HepG2 (cell line): ENCODE data around the gene SYTL3. TPM values are rescaled to one million over a fixed set of nuclear protein-coding genes. Genes with fewer than 3 reads are reported as not detected.

ENCODE experiments used
- ATAC-seq: fragments of 200-7000 bp; cut with Tn5 transposase; 3 replicates; pipeline ENCODE4 v1.9.1; 2020; ENCODE audit warnings: mild to moderate bottlenecking, moderate library complexity
- BruUV-seq: library from RNA; stranded (reverse); fragments of 400-500 nt; replicated peaks from 2 replicates; lab custom pipeline; 2021; lab: Mats Ljungman, UMichigan
- CTCF ChIA-PET: fragments of 300-600 bp; formaldehyde crosslinking; extraction: SDS; loops from one replicate; lab custom pipeline; 2021; ENCODE audit warnings: low total read pairs, inconsistent platforms, low intra/inter-chr PET ratio; lab: Yijun Ruan, JAX
- POLR2A ChIA-PET: fragments of 350-600 bp; sonication (Branson Sonifier 250); formaldehyde crosslinking; loops from one replicate; lab custom pipeline; 2020; ENCODE audit warnings: antibody characterized with exemption, inconsistent platforms; lab: Yijun Ruan, JAX
- DNase-seq: peaks from one replicate; pipeline ENCODE4 v3.0.0-alpha.2; 2015; ENCODE audit warnings: low spot score
- FAIRE-seq: peaks from 3 replicates; lab custom pipeline; 2011; peaks lifted over from hg19 to GRCh38; lab: Jason Lieb, UNC
- H2AFZ ChIP-seq: one replicate; pipeline ENCODE4 v1.6.1; 2011; ENCODE audit warnings: low read length, inconsistent platforms
- H3K27ac ChIP-seq: fragments of 300-600 bp; 3 replicates; pipeline ENCODE4 v1.8.0; 2011; ENCODE audit warnings: mixed run types, mild to moderate bottlenecking, mixed read lengths, low read length, inconsistent platforms; ENCODE audit not compliant: insufficient read depth; ENCODE audit errors: extremely low read length
- H3K27me3 ChIP-seq, 2 experiments: fragments of 200-600 bp in 1 of 2; 2 replicates in 1 of 2; 3 replicates in 1 of 2; pipeline versions ENCODE4 v1.6.0 to v1.8.0; 2011; ENCODE audit warnings: low read length in 2 of 2, mild to moderate bottlenecking in 2 of 2, moderate library complexity in 2 of 2, inconsistent platforms in 1 of 2; ENCODE audit not compliant: insufficient read depth in 2 of 2, control insufficient read depth in 1 of 2
- H3K36me3 ChIP-seq, 2 experiments: fragments of 200-600 bp in 1 of 2; replicated peaks in 1 of 2; 2 replicates in 1 of 2; 3 replicates in 1 of 2; pipeline versions ENCODE4 v1.5.1 to v1.8.0; 2011; ENCODE audit warnings: low read length in 2 of 2, inconsistent platforms in 1 of 2; ENCODE audit not compliant: insufficient read depth in 2 of 2, control insufficient read depth in 1 of 2
- H3K4me1 ChIP-seq: 2 replicates; pipeline ENCODE4 v1.5.1; 2012; ENCODE audit warnings: low read length, inconsistent platforms; ENCODE audit not compliant: insufficient read depth
- H3K4me2 ChIP-seq: 2 replicates; pipeline ENCODE4 v1.6.0; 2011; ENCODE audit warnings: low read depth, low read length, inconsistent platforms
- H3K4me3 ChIP-seq, 3 experiments: fragments of 200-600 bp in 1 of 3; sonication (generic), shearing (Covaris generic) in 1 of 3; replicated peaks in 1 of 3; 2 replicates each; pipeline ENCODE4 v1.5.1; 2011 to 2016; ENCODE audit warnings: low read length in 3 of 3, inconsistent platforms in 2 of 3, low read depth in 2 of 3, mild to moderate bottlenecking in 2 of 3, control low read depth in 1 of 3, mixed read lengths in 1 of 3; ENCODE audit not compliant: insufficient read depth in 1 of 3
- H3K79me2 ChIP-seq: one replicate; pipeline ENCODE4 v1.6.1; 2011; ENCODE audit warnings: low read length, inconsistent platforms; ENCODE audit not compliant: insufficient read depth
- H3K9ac ChIP-seq: 2 replicates; pipeline ENCODE4 v1.6.0; 2011; ENCODE audit warnings: mild to moderate bottlenecking, low read depth, low read length, inconsistent platforms; ENCODE audit not compliant: insufficient read depth
- H3K9me3 ChIP-seq: 2 replicates; pipeline ENCODE4 v1.5.1; 2012; ENCODE audit warnings: mild to moderate bottlenecking, low read length
- H4K20me1 ChIP-seq: 2 replicates; pipeline ENCODE4 v1.6.0; 2011; ENCODE audit warnings: inconsistent platforms, mild to moderate bottlenecking, low read length, moderate library complexity; ENCODE audit not compliant: insufficient read depth
- ATAD3A ChIP-seq: sonication (generic); formaldehyde crosslinking; IDR thresholded peaks from 2 replicates; pipeline ENCODE4 v1.4.0; 2020; ENCODE audit warnings: missing genetic modification reagents
- GMEB2 ChIP-seq: IDR thresholded peaks from 2 replicates; pipeline ENCODE4 v1.6.1; 2016; ENCODE audit warnings: missing biosample characterization, missing genetic modification reagents, low read depth
- HDAC6 ChIP-seq: fragments of 200-600 bp; sonication (generic); IDR thresholded peaks from 2 replicates; pipeline ENCODE4 v1.7.0; 2017; ENCODE audit warnings: mild to moderate bottlenecking, antibody characterized with exemption, low read length, low read depth
- HNF1A ChIP-seq, 2 experiments: sonication (generic) in 1 of 2; formaldehyde crosslinking in 1 of 2; IDR thresholded peaks; 2 replicates each; pipeline versions ENCODE4 v1.4.0 to v1.6.1; 2016 to 2020; ENCODE audit warnings: borderline replicate concordance in 1 of 2, low read depth in 1 of 2, mild to moderate bottlenecking in 1 of 2, missing genetic modification reagents in 1 of 2
- IRF2 ChIP-seq: IDR thresholded peaks from 2 replicates; pipeline ENCODE4 v1.6.1; 2018; ENCODE audit warnings: missing genetic modification reagents, missing compliant biosample characterization
- MED1 ChIP-seq: sonication (generic); formaldehyde crosslinking; IDR thresholded peaks from 2 replicates; pipeline ENCODE4 v1.4.0; 2020; ENCODE audit warnings: missing genetic modification reagents
- RAD51 ChIP-seq: fragments of 450-650 bp; IDR thresholded peaks from 2 replicates; pipeline ENCODE4 v1.6.1; 2016; ENCODE audit warnings: borderline replicate concordance
- RXRA ChIP-seq: sonication (generic); formaldehyde crosslinking; IDR thresholded peaks from 2 replicates; pipeline ENCODE4 v1.5.1; 2020; ENCODE audit warnings: missing genetic modification reagents
- SNAI1 ChIP-seq: sonication (generic); formaldehyde crosslinking; IDR thresholded peaks from 2 replicates; pipeline ENCODE4 v1.5.0; 2020; ENCODE audit warnings: mild to moderate bottlenecking, missing genetic modification reagents, borderline replicate concordance
- THAP7 ChIP-seq: sonication (generic); formaldehyde crosslinking; IDR thresholded peaks from 2 replicates; pipeline ENCODE4 v1.8.1; 2023; ENCODE audit warnings: mild to moderate bottlenecking, missing genetic modification reagents
- YEATS4 ChIP-seq: sonication (generic); formaldehyde crosslinking; IDR thresholded peaks from 2 replicates; pipeline ENCODE4 v1.4.0; 2020; ENCODE audit warnings: missing genetic modification reagents, borderline replicate concordance
- ZNF333 ChIP-seq: sonication (generic); formaldehyde crosslinking; IDR thresholded peaks from 2 replicates; pipeline ENCODE4 v1.4.0; 2020; ENCODE audit warnings: mild to moderate bottlenecking, missing genetic modification reagents, borderline replicate concordance
- ZNF619 ChIP-seq: sonication (generic); formaldehyde crosslinking; IDR thresholded peaks from 2 replicates; pipeline ENCODE4 v1.4.0; 2020; ENCODE audit warnings: mild to moderate bottlenecking, missing genetic modification reagents
- ZNF724P ChIP-seq: sonication (generic); formaldehyde crosslinking; IDR thresholded peaks from 2 replicates; pipeline ENCODE4 v1.8.0; 2022; ENCODE audit warnings: missing genetic modification reagents, borderline replicate concordance
- WGBS: methylation state at CpG from one replicate; pipeline ENCODE4 v1.1.6; 2017; ENCODE audit warnings: low lambda C conversion rate; 5-methylcytosine and 5-hydroxymethylcytosine counted together
- in situ Hi-C: cut with HindIII; loops from 2 replicates; pipeline ENCODE4 v1.10.0; 2017; ENCODE audit warnings: low pct_unique_long_range_greater_than_20kb; ENCODE audit not compliant: extremely low pct_ligation_motif_present
- intact Hi-C: fragments of 100-400 bp; cut with micrococcal nuclease; formaldehyde crosslinking; loops from one replicate; pipeline ENCODE4 v1.10.0; 2022; ENCODE audit not compliant: unreplicated experiment
- polyA plus RNA-seq, 8 experiments: library from polyadenylated mRNA; depleted of rRNA in 3 of 8; stranded (reverse) in 7 of 8; unstranded in 1 of 8; fragments of >200 nt; fragmentation: Illumina TruSeq in 4 of 8; extraction: Trizol in 4 of 8; gene quantifications; 2 replicates each; pipeline versions ENCODE4 v1.2.1 to v1.2.3, GENCODE V29; 2011 to 2016; ENCODE audit warnings: low read depth in 4 of 8, missing spikeins in 1 of 8, mixed read lengths in 1 of 8; ENCODE audit not compliant: insufficient read depth in 1 of 8
- total RNA-seq, 5 experiments: library from RNA; depleted of rRNA; stranded (reverse); fragments of >200 nt; fragmentation: Illumina TruSeq; extraction: Trizol; gene quantifications; 2 replicates each; pipeline ENCODE4 v1.2.3, GENCODE V29; 2016; ENCODE audit warnings: low read depth in 1 of 5

SYTL3 gene
- total and polyA plus RNA-seq, 2 of the 13 experiments (the other 11 are each of a cell fraction or from before 2014, with no cell fraction given): 0.11 to 0.28 TPM

- TF ChIP-seq GMEB2 (CRISPR knock-in tag): no peak
- TF ChIP-seq RXRA (CRISPR knock-in tag): no peak
- no peak for TF ChIP-seq YEATS4 (CRISPR knock-in tag)
- no peak for TF ChIP-seq ZNF333 (CRISPR knock-in tag)
Measured at GRCh38 chr6:158714706-158715105, 64.9 kb downstream of the SYTL3 start (continued).

- BruUV-seq: no TSS peak
- ATAC-seq (peak; percentile 18; the same call in 2 of the 3 replicates), DNase-seq (no peak), FAIRE-seq (no peak)
- WGBS: 20% methylated on average over 12 of the region's 16 CpGs
- Histone ChIP-seq H3K36me3 (no peaks in the 10 kb centered on the region), H3K79me2 (no peaks in the 10 kb centered on the region), H3K4me2 (peak overlapping the region; percentile 42; the same call in 1 of the 2 replicates), H3K27ac (no peak overlapping the region), H2AFZ (no peak overlapping the region), H3K27me3 (0 out of 5 replicates have a peak, but pooled peaks cover 0 to 4% of the 10 kb centered on the region in 2 experiments), H3K9me3 (no peaks in the 10 kb centered on the region), H3K4me1 (peaks cover 4% of the 10 kb centered on the region; the same call in 1 of the 2 replicates), H3K9ac (no peak overlapping the region), H3K4me3 (no peak overlapping the region), H4K20me1 (no peaks in the 10 kb centered on the region)
- in situ Hi-C loops: loop anchor here (25.0 kb wide), 1 partner anchor 397 kb away; no protein-coding TSS in a partner anchor
- intact Hi-C loops: no loop called here
- ChIA-PET POLR2A (no interaction called here), CTCF (no interaction called here)
- TF ChIP-seq THAP7 (0 out of 2 replicates have a peak, but pooled peaks have one; percentile 34), MED1 (no peak), IRF2 (CRISPR knock-in tag) (no peak), ZNF724P (CRISPR knock-in tag) (no peak), RAD51 (peak; percentile 52; the same call in 1 of the 2 replicates), HNF1A (IDR thresholded peaks at IDR 0.05; ENCODE audit: low read depth) (no peak), HNF1A (CRISPR knock-in tag; IDR thresholded peaks at IDR 0.05; ENCODE audit: borderline replicate concordance) (no peak), ATAD3A (CRISPR knock-in tag) (no peak), HDAC6 (no peak), SNAI1 (CRISPR knock-in tag) (no peak), ZNF619 (CRISPR knock-in tag) (no peak)
Measured at GRCh38 chr6:158715330-158716311, 65.8 kb downstream of the SYTL3 start.
